GM12878 (cell line): ENCODE measurements around the gene DTD1. TPM values are rescaled to one million over a fixed set of nuclear protein-coding genes. Genes with fewer than 3 reads are reported as not detected.

Experiments used
- ATAC-seq: fragments of 200-7000 bp; cut with Tn5 transposase; 3 replicates; pipeline ENCODE4 v1.9.1; 2020; ENCODE audit warnings: mild to moderate bottlenecking, moderate library complexity
- BruUV-seq: library from RNA; stranded (reverse); fragments of 400-500 nt; replicated peaks from 2 replicates; lab custom pipeline; 2021; lab: Mats Ljungman, UMichigan
- CTCF ChIA-PET: fragments of 300-600 bp; sonication (Branson Sonifier 250); formaldehyde crosslinking; extraction: SDS; loops from one replicate; lab custom pipeline; 2021; ENCODE audit warnings: inconsistent platforms; lab: Yijun Ruan, JAX
- POLR2A ChIA-PET: fragments of 350-600 bp; formaldehyde crosslinking; extraction: SDS; loops from one replicate; lab custom pipeline; 2021; ENCODE audit warnings: inconsistent platforms; lab: Charles Lee
- RAD21 ChIA-PET: fragments of 300-600 bp; sonication (Branson Sonifier 250); formaldehyde crosslinking; loops from one replicate; lab custom pipeline; 2023; ENCODE audit warnings: antibody characterized with exemption; ENCODE audit not compliant: unreplicated experiment; lab: Charles Lee
- SMC1A ChIA-PET: fragments of 300-600 bp; sonication (Branson Sonifier 250); formaldehyde crosslinking; loops from one replicate; lab custom pipeline; 2023; ENCODE audit not compliant: unreplicated experiment, uncharacterized antibody; lab: Charles Lee
- DNase-seq: peaks from one replicate; pipeline ENCODE4 v3.0.0-alpha.2; 2011; ENCODE audit warnings: low read depth, low spot score
- FAIRE-seq: peaks from 3 replicates; lab custom pipeline; 2011; peaks lifted over from hg19 to GRCh38; lab: Jason Lieb, UNC
- H2AFZ ChIP-seq: 2 replicates; pipeline ENCODE4 v1.6.0; 2011; ENCODE audit warnings: low read depth, low read length, control low read depth; ENCODE audit not compliant: control insufficient read depth
- H3K27ac ChIP-seq: 2 replicates; pipeline ENCODE4 v1.5.1; 2011; ENCODE audit warnings: control low read depth; ENCODE audit not compliant: control insufficient read depth, insufficient read depth
- H3K27me3 ChIP-seq, 2 experiments: replicated peaks in 1 of 2; 2 replicates each; pipeline versions ENCODE4 v1.6.0 to v1.6.1; 2011; ENCODE audit warnings: low read length in 1 of 2; ENCODE audit not compliant: control insufficient read depth in 2 of 2, insufficient read depth in 2 of 2
- H3K36me3 ChIP-seq, 2 experiments: 2 replicates each; pipeline ENCODE4 v1.5.1; 2011; ENCODE audit warnings: low read length in 1 of 2; ENCODE audit not compliant: control insufficient read depth in 2 of 2, insufficient read depth in 2 of 2
- H3K4me1 ChIP-seq: 2 replicates; pipeline ENCODE4 v1.6.1; 2011; ENCODE audit warnings: mild to moderate bottlenecking, low read length, moderate library complexity, mixed read lengths; ENCODE audit not compliant: control insufficient read depth, insufficient read depth
- H3K4me2 ChIP-seq: 2 replicates; pipeline ENCODE4 v1.6.0; 2011; ENCODE audit warnings: control low read depth; ENCODE audit not compliant: control insufficient read depth, insufficient read depth
- H3K4me3 ChIP-seq: fragments of 200-600 bp; sonication (generic); 2 replicates; pipeline ENCODE4 v1.5.1; 2016
- H3K79me2 ChIP-seq: 2 replicates; pipeline ENCODE4 v1.6.0; 2011; ENCODE audit warnings: low read length; ENCODE audit not compliant: control insufficient read depth, insufficient read depth
- H3K9ac ChIP-seq: 2 replicates; pipeline ENCODE4 v1.8.0; 2011; ENCODE audit warnings: low read length, control low read depth, mixed read lengths; ENCODE audit not compliant: control insufficient read depth, insufficient read depth
- H3K9me3 ChIP-seq: replicated peaks from 3 replicates; pipeline ENCODE4 v1.5.1; 2011; ENCODE audit warnings: mild to moderate bottlenecking, low read length; ENCODE audit not compliant: control insufficient read depth, insufficient read depth
- H4K20me1 ChIP-seq: 2 replicates; pipeline ENCODE4 v1.6.0; 2011; ENCODE audit not compliant: control insufficient read depth, insufficient read depth
- BCL11A ChIP-seq: IDR thresholded peaks from 2 replicates; pipeline ENCODE4 v1.6.1; 2011; ENCODE audit warnings: low read depth, low read length
- CHD2 ChIP-seq: IDR thresholded peaks from 2 replicates; pipeline ENCODE4 v1.6.1; 2011; ENCODE audit warnings: low read depth, low read length, improper control_type of control experiment, borderline replicate concordance
- EED ChIP-seq: sonication (generic); IDR thresholded peaks from 2 replicates; pipeline ENCODE4 v1.6.1; 2016; ENCODE audit warnings: antibody characterized with exemption, low read depth
- EGR1 ChIP-seq, 2 experiments: IDR thresholded peaks; 1 replicate in 1 of 2; 2 replicates in 1 of 2; pipeline ENCODE4 v1.6.1; 2011 to 2012; ENCODE audit warnings: low read depth in 2 of 2, low read length in 2 of 2, borderline replicate concordance in 1 of 2, mild to moderate bottlenecking in 1 of 2, moderate library complexity in 1 of 2
- EP300 ChIP-seq, 2 experiments: fragments of 150-350 bp in 1 of 2; IDR thresholded peaks; 2 replicates each; pipeline ENCODE4 v1.6.1; 2011 to 2012; ENCODE audit warnings: low read depth in 2 of 2, low read length in 2 of 2, borderline replicate concordance in 1 of 2, improper control_type of control experiment in 1 of 2, inconsistent platforms in 1 of 2; ENCODE audit not compliant: control insufficient read depth in 1 of 2
- HCFC1 ChIP-seq: fragments of 150-350 bp; IDR thresholded peaks from 2 replicates; pipeline ENCODE4 v1.6.1; 2014; ENCODE audit warnings: low read length
- IKZF2 ChIP-seq, 2 experiments: fragments of 450-650 bp; IDR thresholded peaks; 2 replicates each; pipeline ENCODE4 v1.6.1; 2017; ENCODE audit warnings: mild to moderate bottlenecking in 2 of 2, moderate library complexity in 2 of 2
- JUND ChIP-seq: IDR thresholded peaks from 2 replicates; pipeline ENCODE4 v1.6.1; 2012; ENCODE audit warnings: low read depth, mild to moderate bottlenecking, low read length, improper control_type of control experiment, moderate library complexity
- KAT2A ChIP-seq: conservative IDR thresholded peaks from 2 replicates; pipeline ENCODE4 v1.6.1; 2011; ENCODE audit warnings: low read depth, low read length; ENCODE audit not compliant: control insufficient read depth
- KLF5 ChIP-seq: fragments of 450-650 bp; IDR thresholded peaks from 2 replicates; pipeline ENCODE4 v1.6.1; 2014; ENCODE audit warnings: mild to moderate bottlenecking; ENCODE audit not compliant: partially characterized antibody
- MTA2 ChIP-seq: fragments of 450-650 bp; IDR thresholded peaks from 2 replicates; pipeline ENCODE4 v1.6.1; 2016; ENCODE audit warnings: low read depth, mild to moderate bottlenecking, moderate library complexity
- MYC ChIP-seq: IDR thresholded peaks from 2 replicates; pipeline ENCODE4 v1.6.1; 2011; ENCODE audit warnings: mild to moderate bottlenecking, low read length, moderate library complexity, inconsistent platforms; ENCODE audit not compliant: insufficient read depth, insufficient replicate concordance, insufficient read length, severe bottlenecking
- NBN ChIP-seq: fragments of 450-650 bp; IDR thresholded peaks from 2 replicates; pipeline ENCODE4 v1.6.1; 2016
- NFYA ChIP-seq: IDR thresholded peaks from 2 replicates; pipeline ENCODE4 v1.6.1; 2011; ENCODE audit warnings: low read depth, mild to moderate bottlenecking, low read length, improper control_type of control experiment, borderline replicate concordance
- POLR2A ChIP-seq: IDR thresholded peaks from 2 replicates; pipeline ENCODE4 v1.6.1; 2011; ENCODE audit warnings: low read depth, mild to moderate bottlenecking, low read length
- RELA ChIP-seq: fragments of 450-650 bp; IDR thresholded peaks from 2 replicates; pipeline ENCODE4 v1.8.0; 2014; ENCODE audit warnings: borderline replicate concordance; ENCODE audit not compliant: partially characterized antibody
- SMAD5 ChIP-seq: IDR thresholded peaks from 2 replicates; pipeline ENCODE4 v1.6.1; 2016; ENCODE audit warnings: antibody characterized with exemption, low read depth
- STAT3 ChIP-seq: IDR thresholded peaks from 2 replicates; pipeline ENCODE4 v1.6.1; 2011; ENCODE audit warnings: low read depth, low read length, improper control_type of control experiment
- ZNF622 ChIP-seq: fragments of 450-650 bp; IDR thresholded peaks from 2 replicates; pipeline ENCODE4 v1.6.1; 2017; ENCODE audit warnings: mild to moderate bottlenecking, inconsistent platforms
- WGBS: methylation state at CpG from one replicate; pipeline ENCODE4 v1.1.6; 2016; ENCODE audit warnings: low lambda C conversion rate; ENCODE audit not compliant: insufficient replicate concordance, insufficient coverage; ENCODE audit errors: missing lambda C conversion rate; 5-methylcytosine and 5-hydroxymethylcytosine counted together
- in situ Hi-C: fragments of 300-500 bp; cut with MboI; formaldehyde crosslinking; loops from 9 replicates; pipeline ENCODE4 v1.14.3; 2018; ENCODE audit warnings: mixed read lengths
- intact Hi-C: fragments of 100-400 bp; cut with micrococcal nuclease; formaldehyde crosslinking; loops from one replicate; pipeline ENCODE4 v1.14.2; 2022; ENCODE audit not compliant: unreplicated experiment
- polyA plus RNA-seq, 11 experiments: library from polyadenylated mRNA; depleted of rRNA in 4 of 11; unstranded in 6 of 11; stranded (reverse) in 5 of 11; fragments of >200 nt; fragmentation: Nextera tagmentation in 4 of 11; fragmentation: Illumina TruSeq in 1 of 11; extraction: Ambion mirVana in 4 of 11; extraction: Trizol in 1 of 11; gene quantifications; 1 replicate in 1 of 11; 2 replicates in 10 of 11; pipeline versions ENCODE4 v1.2.1 to v1.2.3, GENCODE V29; 2011 to 2016; ENCODE audit warnings: inconsistent platforms in 2 of 11, missing spikeins in 2 of 11, low read depth in 1 of 11
- total RNA-seq, 4 experiments: library from RNA; depleted of rRNA in 3 of 4; stranded (reverse); fragments of >200 nt in 3 of 4; fragmentation: Illumina TruSeq in 1 of 4; extraction: Trizol in 1 of 4; gene quantifications; 2 replicates each; pipeline versions ENCODE4 v1.2.1 to v1.2.3, GENCODE V29; 2013 to 2021
- TF ChIP-seq, protein P1 (sequence below): IDR thresholded peaks from 2 replicates; pipeline ENCODE4 v1.6.1; 2012; ENCODE audit warnings: low read length, inconsistent platforms
- TF ChIP-seq, protein P2 (sequence below): fragments of 450-650 bp; IDR thresholded peaks from 2 replicates; pipeline ENCODE4 v1.6.1; 2016; ENCODE audit warnings: mild to moderate bottlenecking
- TF ChIP-seq, protein P3 (sequence below), 3 experiments: IDR thresholded peaks in 2 of 3; conservative IDR thresholded peaks in 1 of 3; 2 replicates each; pipeline ENCODE4 v1.5.1; 2011; ENCODE audit warnings: low read depth in 3 of 3, low read length in 3 of 3, mild to moderate bottlenecking in 3 of 3, control low read depth in 2 of 3, moderate library complexity in 2 of 3, inconsistent platforms in 1 of 3, mixed read lengths in 1 of 3; ENCODE audit not compliant: control insufficient read depth in 2 of 3, insufficient read depth in 1 of 3; ENCODE audit errors: extremely low read depth in 1 of 3

The DTD1 gene
- total and polyA plus RNA-seq, 10 of the 15 experiments (the other 5 are each of a cell fraction or from before 2014, with no cell fraction given) = 24.3 to 99.8 (median 63.3) TPM

DNA sequence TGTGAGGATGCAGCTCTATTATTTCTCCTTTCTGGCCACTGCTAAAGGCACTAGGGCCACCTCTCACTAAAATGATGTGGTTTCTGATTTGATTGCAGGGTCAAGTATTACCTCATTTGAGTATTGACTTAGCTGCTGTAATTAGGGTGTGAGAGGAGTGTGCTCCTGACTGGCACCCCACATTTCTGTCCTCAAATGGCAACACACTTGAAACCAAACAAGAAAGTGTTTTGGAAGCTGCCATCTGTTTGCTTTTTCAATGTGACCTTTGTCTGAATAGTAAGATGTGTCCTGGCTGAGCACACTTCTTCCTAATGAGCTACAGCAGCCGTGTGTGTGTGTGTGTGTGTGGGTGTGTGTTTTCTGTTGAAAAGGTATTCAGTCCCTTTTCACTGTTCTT lies 162.9 kb downstream of the DTD1 start:
- Histone ChIP-seq H2AFZ (no peak overlapping the region), H3K4me3 (no peak overlapping the region), H3K27me3 (no peaks in the 10 kb centered on the region), H3K4me2 (peak overlapping the region; percentile 12; the same call in 1 of the 2 replicates), H3K36me3 (no peaks in the 10 kb centered on the region), H3K9ac (no peak overlapping the region), H4K20me1 (no peaks in the 10 kb centered on the region), H3K27ac (no peak overlapping the region), H3K4me1 (peaks cover 18% of the 10 kb centered on the region; the same call in 1 of the 2 replicates), H3K9me3 (no peaks in the 10 kb centered on the region), H3K79me2 (no peaks in the 10 kb centered on the region)
- FAIRE-seq = no peak
- in situ Hi-C loops = no loop called here
- ChIA-PET SMC1A (interaction anchor here (0.5 to 1.4 kb wide), 6 partner anchors 11 to 253 kb away, joined by 3 to 4 read pairs (median 3); no protein-coding TSS in a partner anchor), RAD21 (interaction anchor here (0.6 to 1.4 kb wide), 5 partner anchors 22 to 910 kb away, joined by 3 to 6 read pairs (median 3); no protein-coding TSS in a partner anchor), POLR2A (no interaction called here), CTCF (interaction anchor here (1.3 kb wide), 1 partner anchor 118 kb away, joined by 6 read pairs; no protein-coding TSS in a partner anchor)
- DNase-seq = peak; percentile 13
- peak; percentile 62 for ATAC-seq
- 0% methylated on average over 1 of the region's 1 CpG for WGBS
- BruUV-seq = no TSS peak
- intact Hi-C loops = no loop called here
- TF ChIP-seq, protein P1, sequence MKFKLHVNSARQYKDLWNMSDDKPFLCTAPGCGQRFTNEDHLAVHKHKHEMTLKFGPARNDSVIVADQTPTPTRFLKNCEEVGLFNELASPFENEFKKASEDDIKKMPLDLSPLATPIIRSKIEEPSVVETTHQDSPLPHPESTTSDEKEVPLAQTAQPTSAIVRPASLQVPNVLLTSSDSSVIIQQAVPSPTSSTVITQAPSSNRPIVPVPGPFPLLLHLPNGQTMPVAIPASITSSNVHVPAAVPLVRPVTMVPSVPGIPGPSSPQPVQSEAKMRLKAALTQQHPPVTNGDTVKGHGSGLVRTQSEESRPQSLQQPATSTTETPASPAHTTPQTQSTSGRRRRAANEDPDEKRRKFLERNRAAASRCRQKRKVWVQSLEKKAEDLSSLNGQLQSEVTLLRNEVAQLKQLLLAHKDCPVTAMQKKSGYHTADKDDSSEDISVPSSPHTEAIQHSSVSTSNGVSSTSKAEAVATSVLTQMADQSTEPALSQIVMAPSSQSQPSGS = no peak
- no peak for TF ChIP-seq ZNF622
- no peak for TF ChIP-seq HCFC1
- no peak for TF ChIP-seq STAT3
- no peak for TF ChIP-seq CHD2
- no peak for TF ChIP-seq BCL11A
- TF ChIP-seq IKZF2 (IDR thresholded peaks at IDR 0.05) = peak; percentile 32 to 39; a peak in 1 of 4 replicates
- TF ChIP-seq, protein P2, sequence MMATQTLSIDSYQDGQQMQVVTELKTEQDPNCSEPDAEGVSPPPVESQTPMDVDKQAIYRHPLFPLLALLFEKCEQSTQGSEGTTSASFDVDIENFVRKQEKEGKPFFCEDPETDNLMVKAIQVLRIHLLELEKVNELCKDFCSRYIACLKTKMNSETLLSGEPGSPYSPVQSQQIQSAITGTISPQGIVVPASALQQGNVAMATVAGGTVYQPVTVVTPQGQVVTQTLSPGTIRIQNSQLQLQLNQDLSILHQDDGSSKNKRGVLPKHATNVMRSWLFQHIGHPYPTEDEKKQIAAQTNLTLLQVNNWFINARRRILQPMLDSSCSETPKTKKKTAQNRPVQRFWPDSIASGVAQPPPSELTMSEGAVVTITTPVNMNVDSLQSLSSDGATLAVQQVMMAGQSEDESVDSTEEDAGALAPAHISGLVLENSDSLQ = peak; percentile 53; the same call in 1 of the 2 replicates
- TF ChIP-seq POLR2A = no peak
- TF ChIP-seq RELA = no peak
- no peak for TF ChIP-seq KLF5
- peak in 1 of 2 experiments; percentile 25; a peak in 1 of 4 replicates for TF ChIP-seq EP300 (IDR thresholded peaks at IDR 0.05; ENCODE audit: borderline replicate concordance in 1 of 2, control insufficient read depth in 1 of 2, low read depth in 2 of 2, low read length in 2 of 2)
- TF ChIP-seq EGR1 (IDR thresholded peaks at IDR 0.05; ENCODE audit: borderline replicate concordance in 1 of 2, low read depth in 2 of 2, low read length in 2 of 2) = no peak
- TF ChIP-seq KAT2A = no peak
- no peak for TF ChIP-seq JUND
- no peak for TF ChIP-seq SMAD5
- TF ChIP-seq NFYA = no peak
- peak; percentile 70 for TF ChIP-seq MTA2
- TF ChIP-seq EED = no peak
- no peak for TF ChIP-seq MYC
- TF ChIP-seq NBN = 0 out of 2 replicates have a peak, but pooled peaks have one; percentile 16
- TF ChIP-seq, protein P3, sequence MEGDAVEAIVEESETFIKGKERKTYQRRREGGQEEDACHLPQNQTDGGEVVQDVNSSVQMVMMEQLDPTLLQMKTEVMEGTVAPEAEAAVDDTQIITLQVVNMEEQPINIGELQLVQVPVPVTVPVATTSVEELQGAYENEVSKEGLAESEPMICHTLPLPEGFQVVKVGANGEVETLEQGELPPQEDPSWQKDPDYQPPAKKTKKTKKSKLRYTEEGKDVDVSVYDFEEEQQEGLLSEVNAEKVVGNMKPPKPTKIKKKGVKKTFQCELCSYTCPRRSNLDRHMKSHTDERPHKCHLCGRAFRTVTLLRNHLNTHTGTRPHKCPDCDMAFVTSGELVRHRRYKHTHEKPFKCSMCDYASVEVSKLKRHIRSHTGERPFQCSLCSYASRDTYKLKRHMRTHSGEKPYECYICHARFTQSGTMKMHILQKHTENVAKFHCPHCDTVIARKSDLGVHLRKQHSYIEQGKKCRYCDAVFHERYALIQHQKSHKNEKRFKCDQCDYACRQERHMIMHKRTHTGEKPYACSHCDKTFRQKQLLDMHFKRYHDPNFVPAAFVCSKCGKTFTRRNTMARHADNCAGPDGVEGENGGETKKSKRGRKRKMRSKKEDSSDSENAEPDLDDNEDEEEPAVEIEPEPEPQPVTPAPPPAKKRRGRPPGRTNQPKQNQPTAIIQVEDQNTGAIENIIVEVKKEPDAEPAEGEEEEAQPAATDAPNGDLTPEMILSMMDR (IDR thresholded peaks at IDR 0.05 in 2 of 3, conservative IDR thresholded peaks at IDR 0.05 in 1 of 3; ENCODE audit: control insufficient read depth in 2 of 3, extremely low read depth in 1 of 3, insufficient read depth in 1 of 3, low read depth in 3 of 3, low read length in 3 of 3) = no peak
